ENCODE measurements around the gene NAV2.

DNA sequence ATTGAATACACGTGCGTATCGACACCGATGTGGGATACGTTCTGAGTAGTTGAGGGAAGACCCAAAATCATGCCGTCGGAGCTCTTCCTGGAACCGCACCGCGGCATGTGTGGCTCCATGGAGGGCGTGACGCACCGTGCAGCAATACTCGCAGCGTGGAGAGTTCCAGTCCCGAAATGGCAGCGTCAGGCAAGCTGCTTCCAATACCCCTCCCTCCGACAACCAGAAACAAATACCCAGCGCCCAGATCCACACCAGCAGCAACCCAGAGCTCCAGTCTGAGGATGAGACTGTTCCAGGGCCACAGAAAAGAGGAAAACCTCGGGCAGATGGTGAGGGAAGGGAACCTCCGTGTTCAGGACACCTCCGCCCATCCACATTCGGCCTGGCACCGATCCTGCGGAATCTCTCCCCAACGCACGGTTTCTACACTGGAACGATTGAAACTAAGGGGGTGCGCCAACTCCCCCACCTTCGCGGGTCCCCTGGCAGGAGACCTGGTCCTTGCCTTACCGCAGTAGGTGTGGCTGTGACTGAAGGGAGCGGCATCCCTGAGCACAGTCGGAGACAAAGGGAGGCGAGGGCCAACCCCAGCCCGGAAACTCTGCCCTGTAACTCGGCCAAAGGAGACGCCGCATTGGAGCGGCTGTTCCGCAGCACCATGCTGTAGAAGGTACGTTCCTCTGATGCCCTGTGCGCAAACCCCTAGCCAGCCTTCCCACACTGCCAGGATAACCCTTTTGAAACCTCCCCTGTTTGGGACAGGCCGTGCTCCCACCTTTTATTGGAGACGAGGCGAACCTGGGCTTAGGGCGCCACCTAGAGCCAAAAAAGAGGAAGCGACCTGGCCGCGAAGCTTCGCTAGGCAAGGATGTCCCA is 419.4 kb downstream of the NAV2 start:
- TF ChIP-seq POLR2A (IDR thresholded peaks at IDR 0.05): no peak
- TF ChIP-seq POLR2AphosphoS5 (IDR thresholded peaks at IDR 0.05): no peak
- TF ChIP-seq, protein P1, sequence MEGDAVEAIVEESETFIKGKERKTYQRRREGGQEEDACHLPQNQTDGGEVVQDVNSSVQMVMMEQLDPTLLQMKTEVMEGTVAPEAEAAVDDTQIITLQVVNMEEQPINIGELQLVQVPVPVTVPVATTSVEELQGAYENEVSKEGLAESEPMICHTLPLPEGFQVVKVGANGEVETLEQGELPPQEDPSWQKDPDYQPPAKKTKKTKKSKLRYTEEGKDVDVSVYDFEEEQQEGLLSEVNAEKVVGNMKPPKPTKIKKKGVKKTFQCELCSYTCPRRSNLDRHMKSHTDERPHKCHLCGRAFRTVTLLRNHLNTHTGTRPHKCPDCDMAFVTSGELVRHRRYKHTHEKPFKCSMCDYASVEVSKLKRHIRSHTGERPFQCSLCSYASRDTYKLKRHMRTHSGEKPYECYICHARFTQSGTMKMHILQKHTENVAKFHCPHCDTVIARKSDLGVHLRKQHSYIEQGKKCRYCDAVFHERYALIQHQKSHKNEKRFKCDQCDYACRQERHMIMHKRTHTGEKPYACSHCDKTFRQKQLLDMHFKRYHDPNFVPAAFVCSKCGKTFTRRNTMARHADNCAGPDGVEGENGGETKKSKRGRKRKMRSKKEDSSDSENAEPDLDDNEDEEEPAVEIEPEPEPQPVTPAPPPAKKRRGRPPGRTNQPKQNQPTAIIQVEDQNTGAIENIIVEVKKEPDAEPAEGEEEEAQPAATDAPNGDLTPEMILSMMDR (IDR thresholded peaks at IDR 0.05 in 8 of 11, conservative IDR thresholded peaks at IDR 0.05 in 3 of 11): peak; percentile 28 to 79 (median 69)
